Measurements from ENCODE around the gene GBP2. TPM values are rescaled to one million over a fixed set of nuclear protein-coding genes. Genes with fewer than 3 reads are reported as not detected.
A peak's percentile ranks its signal among the peaks of the same experiment; 100 is the strongest.
"Not testable (repeated sequence)": the region's sequence is repeated elsewhere in the genome, so short reads cannot be mapped to it uniquely, and the experiment has no call there.

Gene GBP2
- total and polyA plus RNA-seq, 8 donors = 2.4 to 19.5 (median 7.8) TPM

DNA sequence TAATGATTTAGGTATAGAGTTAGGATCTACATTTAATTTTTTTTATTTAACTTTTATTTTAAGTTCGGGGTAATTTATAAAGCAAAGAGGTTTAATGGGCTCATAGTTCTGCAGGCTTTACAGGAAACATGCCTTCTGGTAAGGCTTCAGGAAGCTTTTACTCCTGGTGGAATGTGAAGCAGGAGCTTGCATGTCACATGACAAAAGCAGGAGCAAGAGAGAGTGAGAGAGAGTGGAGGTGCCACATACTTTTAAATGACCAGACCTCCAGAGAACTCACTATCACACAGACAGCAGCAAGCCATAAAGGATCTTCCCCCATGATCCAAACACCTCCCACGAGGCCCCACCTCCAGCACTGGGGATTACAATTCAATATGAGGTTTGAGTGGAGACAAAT is 17.6 kb upstream of the GBP2 start:
- H3K27ac ChIP-seq = no peak overlapping the region
- no peak overlapping the region for H3K4me3 ChIP-seq
- no peaks in the 10 kb centered on the region for H3K4me1 ChIP-seq
- FAIRE-seq (no peak), ATAC-seq (no peak), DNase-seq (no peak)
- intact Hi-C loops (cut with DNase I) = no loop called here
- H3K9me3 ChIP-seq = no peaks in the 10 kb centered on the region
- TF ChIP-seq, protein P1, sequence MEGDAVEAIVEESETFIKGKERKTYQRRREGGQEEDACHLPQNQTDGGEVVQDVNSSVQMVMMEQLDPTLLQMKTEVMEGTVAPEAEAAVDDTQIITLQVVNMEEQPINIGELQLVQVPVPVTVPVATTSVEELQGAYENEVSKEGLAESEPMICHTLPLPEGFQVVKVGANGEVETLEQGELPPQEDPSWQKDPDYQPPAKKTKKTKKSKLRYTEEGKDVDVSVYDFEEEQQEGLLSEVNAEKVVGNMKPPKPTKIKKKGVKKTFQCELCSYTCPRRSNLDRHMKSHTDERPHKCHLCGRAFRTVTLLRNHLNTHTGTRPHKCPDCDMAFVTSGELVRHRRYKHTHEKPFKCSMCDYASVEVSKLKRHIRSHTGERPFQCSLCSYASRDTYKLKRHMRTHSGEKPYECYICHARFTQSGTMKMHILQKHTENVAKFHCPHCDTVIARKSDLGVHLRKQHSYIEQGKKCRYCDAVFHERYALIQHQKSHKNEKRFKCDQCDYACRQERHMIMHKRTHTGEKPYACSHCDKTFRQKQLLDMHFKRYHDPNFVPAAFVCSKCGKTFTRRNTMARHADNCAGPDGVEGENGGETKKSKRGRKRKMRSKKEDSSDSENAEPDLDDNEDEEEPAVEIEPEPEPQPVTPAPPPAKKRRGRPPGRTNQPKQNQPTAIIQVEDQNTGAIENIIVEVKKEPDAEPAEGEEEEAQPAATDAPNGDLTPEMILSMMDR (IDR thresholded peaks at IDR 0.05) = no peak
- no peaks in the 10 kb centered on the region for H3K36me3 ChIP-seq
- WGBS, 2 donors = 58 to 73% methylated on average over 2 of the region's 2 CpGs
- H3K27me3 ChIP-seq = no peaks in the 10 kb centered on the region

DNA sequence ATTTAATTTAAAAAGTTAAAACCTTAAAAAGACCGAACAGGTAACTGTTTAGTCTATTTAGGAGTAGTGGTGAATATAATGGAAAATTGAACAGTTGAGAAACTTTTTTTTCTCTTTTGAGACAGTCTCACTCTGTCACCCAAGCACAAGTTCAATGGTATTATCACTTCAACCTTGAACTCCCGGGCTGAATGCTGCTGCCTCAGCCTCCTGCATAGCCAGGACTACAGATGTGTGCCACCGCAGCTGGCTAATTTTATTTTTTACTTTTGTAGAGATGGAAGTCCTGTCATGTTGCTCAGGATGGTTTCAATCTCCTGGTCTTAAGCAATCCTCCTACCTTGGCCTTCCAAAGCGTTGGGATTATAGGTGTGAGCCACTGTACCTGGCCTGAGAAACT is 16.2 kb upstream of the GBP2 start:
- intact Hi-C loops (cut with DNase I) = no loop called here
- no peak for FAIRE-seq
- H3K9me3 ChIP-seq = no peaks in the 10 kb centered on the region
- H3K4me1 ChIP-seq = no peaks in the 10 kb centered on the region
- TF ChIP-seq, protein P1 (IDR thresholded peaks at IDR 0.05) = no peak
- no peak for ATAC-seq
- no peak for DNase-seq
- no peaks in the 10 kb centered on the region for H3K27me3 ChIP-seq
- no peak overlapping the region for H3K4me3 ChIP-seq
- no peak overlapping the region for H3K27ac ChIP-seq
- no peaks in the 10 kb centered on the region for H3K36me3 ChIP-seq
- 64 to 76% methylated on average over 4 of the region's 4 CpGs for WGBS, 2 donors

DNA sequence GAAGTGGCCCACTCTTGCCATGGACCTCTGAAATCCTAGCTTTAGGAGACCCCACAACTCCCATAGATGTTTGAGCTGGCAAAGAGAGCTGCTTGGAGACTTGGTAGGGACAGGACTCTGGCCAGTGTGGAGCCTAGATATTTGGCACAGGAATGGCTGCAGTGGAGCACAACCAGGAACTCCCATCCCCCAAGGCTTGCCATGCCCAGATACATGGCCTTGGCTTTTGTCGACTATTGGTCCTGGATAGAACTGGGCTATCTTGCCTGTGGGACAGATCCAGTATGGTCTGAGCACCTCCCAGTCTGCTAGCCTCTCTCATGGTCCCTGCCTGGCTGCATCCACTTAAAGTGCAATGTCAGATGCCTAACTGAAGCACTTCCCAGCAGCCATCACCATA is 7.8 kb upstream of the GBP2 start:
- no peaks in the 10 kb centered on the region for H3K36me3 ChIP-seq
- no peak overlapping the region for H3K27ac ChIP-seq
- H3K27me3 ChIP-seq = no peaks in the 10 kb centered on the region
- H3K4me3 ChIP-seq = no peak overlapping the region
- WGBS, 2 donors = 40 to 45% methylated on average over 1 of the region's 1 CpG
- peaks cover 0 to 7% (median 5%) of the 10 kb centered on the region in 3 donors for H3K4me1 ChIP-seq
- DNase-seq = no peak
- FAIRE-seq = no peak
- intact Hi-C loops (cut with DNase I) = no loop called here
- TF ChIP-seq, protein P1 (IDR thresholded peaks at IDR 0.05) = no peak
- no peaks in the 10 kb centered on the region for H3K9me3 ChIP-seq
- ATAC-seq = no peak

DNA sequence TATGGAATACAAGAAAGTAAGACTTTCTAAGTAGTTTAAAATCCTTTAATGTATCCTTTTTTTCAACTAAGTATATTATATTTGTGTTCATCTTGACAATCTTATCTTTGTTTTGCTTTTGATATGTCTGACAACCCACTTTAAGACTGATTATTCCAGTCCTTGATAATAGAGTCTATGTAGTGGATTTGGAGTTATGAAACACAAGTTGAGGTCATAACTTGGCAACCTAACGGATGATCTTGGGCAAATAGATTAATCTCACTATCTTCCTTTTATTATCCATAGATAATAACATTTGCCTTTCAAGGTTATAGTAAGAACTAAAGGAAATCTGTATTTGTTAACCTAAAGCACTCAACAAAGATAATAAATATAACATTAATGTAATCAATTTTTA is 4.8 kb upstream of the GBP2 start:
- ATAC-seq (no peak), DNase-seq (no peak), FAIRE-seq (no peak)
- H3K36me3 ChIP-seq = no peaks in the 10 kb centered on the region
- no peak overlapping the region for H3K27ac ChIP-seq
- 13 to 29% methylated on average over 1 of the region's 1 CpG for WGBS, 2 donors
- TF ChIP-seq, protein P1 (IDR thresholded peaks at IDR 0.05) = no peak
- H3K27me3 ChIP-seq = no peaks in the 10 kb centered on the region
- H3K4me1 ChIP-seq = peaks cover 0 to 7% (median 5%) of the 10 kb centered on the region in 3 donors
- intact Hi-C loops (cut with DNase I) = no loop called here
- no peaks in the 10 kb centered on the region for H3K9me3 ChIP-seq
- no peak overlapping the region for H3K4me3 ChIP-seq

DNA sequence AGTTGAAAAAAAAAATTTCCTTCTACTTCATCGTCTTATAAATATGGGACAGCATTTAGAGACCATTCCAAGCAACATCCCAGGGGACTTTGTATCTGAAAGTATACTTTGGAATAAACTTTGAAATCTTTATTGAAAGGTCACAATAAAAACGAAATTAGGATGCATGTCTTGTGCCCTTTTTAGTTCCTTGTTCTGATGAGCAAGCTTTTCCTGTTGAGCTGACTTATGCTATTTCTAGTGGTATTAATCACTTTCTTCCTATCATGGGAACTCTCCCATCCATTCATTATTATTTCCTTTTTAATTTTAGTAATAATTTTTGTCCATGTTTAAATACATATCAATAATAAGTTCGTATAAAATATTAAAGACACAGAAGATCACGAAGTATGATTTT is 4.0 kb upstream of the GBP2 start:
- peak overlapping the region in 1 of 4 donors; percentile 81 for H3K27ac ChIP-seq
- no peak for DNase-seq
- TF ChIP-seq, protein P1 (IDR thresholded peaks at IDR 0.05) = no peak
- peaks cover 0 to 9% (median 7%) of the 10 kb centered on the region in 3 donors for H3K4me1 ChIP-seq
- no peak for ATAC-seq
- H3K27me3 ChIP-seq = no peaks in the 10 kb centered on the region
- no peaks in the 10 kb centered on the region for H3K36me3 ChIP-seq
- no peak for FAIRE-seq
- intact Hi-C loops (cut with DNase I) = no loop called here
- no peak overlapping the region for H3K4me3 ChIP-seq
- H3K9me3 ChIP-seq = no peaks in the 10 kb centered on the region
- whole genome bisulfite sequencing, 2 donors = 72 to 76% methylated on average over 4 of the region's 4 CpGs

DNA sequence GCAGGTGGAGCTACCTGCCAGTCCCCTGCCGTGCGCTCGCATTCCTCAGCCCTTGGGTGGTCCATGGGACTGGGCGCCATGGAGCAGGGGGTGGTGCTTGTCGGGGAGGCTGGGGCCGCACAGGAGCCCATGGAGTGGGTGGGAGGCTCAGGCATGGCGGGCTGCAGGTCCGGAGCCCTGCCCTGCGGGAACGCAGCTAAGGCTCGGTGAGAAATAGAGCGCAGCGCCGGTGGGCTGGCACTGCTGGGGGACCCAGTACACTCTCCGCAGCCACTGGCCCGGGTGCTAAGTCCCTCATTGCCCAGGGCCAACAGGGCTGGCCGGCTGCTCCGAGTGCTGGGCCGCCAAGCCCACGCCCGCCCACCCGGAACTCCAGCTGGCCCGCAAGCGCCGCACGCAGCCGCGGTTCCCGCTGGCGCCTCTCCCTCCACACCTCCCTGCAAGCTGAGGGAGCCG is 2.1 kb upstream of the GBP2 start:
- H3K4me1 ChIP-seq = peaks cover 0 to 17% (median 7%) of the 10 kb centered on the region in 3 donors
- FAIRE-seq; H3K9me3 ChIP-seq; H3K4me3 ChIP-seq; intact Hi-C loops (cut with DNase I); H3K27me3 ChIP-seq; ATAC-seq; H3K36me3 ChIP-seq: not testable (repeated sequence)
- H3K27ac ChIP-seq = peak overlapping the region in 2 of 4 donors; percentile 77 to 81
- DNase-seq = peak in 2 of 6 donors; percentile 17 to 62
- 95 to 96% methylated on average over 31 of the region's 31 CpGs for WGBS, 2 donors

DNA sequence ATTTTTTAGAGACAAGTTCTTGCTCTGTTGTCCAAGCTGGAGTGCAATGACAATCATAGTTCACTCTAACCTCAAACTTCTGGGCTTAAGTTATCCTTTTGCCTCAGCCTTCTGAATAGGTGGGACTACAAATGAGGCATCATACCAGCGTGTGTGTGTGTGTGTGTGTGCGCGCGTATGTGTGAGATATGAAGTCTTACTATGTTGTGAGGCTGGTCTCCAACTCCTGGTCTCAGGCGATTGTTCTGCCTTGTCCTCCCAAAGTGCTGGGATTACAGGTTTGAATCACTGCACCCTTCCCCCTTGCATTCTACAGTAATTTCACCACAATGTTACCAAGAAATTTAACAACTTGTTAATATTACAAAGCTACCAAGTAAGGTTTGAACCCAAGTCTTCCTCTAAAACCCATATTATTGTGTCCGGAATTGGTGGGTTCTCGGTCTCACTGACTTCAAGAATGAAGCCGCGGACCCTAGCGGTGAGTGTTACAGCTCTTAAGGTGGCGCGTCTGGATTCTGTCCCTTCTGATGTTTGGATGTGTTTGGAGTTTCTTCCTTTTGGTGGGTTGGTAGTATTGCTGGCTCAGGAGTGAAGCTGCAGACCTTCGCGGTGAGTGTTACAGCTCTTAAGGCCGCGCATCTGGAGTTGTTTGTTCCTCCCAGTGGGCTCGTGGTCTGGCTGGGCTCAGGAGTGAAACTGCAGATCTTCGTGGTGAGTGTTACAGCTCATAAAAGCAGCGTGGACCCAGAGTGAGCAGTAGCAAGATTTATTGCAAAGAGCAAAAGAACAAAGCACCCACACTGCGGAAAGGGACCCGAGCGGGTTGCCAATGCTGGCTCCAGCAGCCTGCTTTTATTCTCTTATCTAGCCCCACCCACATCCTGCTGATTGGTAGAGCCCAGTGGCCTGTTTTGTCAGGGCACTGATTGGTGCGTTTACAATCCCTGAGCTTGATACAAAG is 970 bp upstream of the GBP2 start:
- H3K9me3 ChIP-seq; DNase-seq; H3K36me3 ChIP-seq; ATAC-seq; FAIRE-seq; H3K4me3 ChIP-seq; H3K27me3 ChIP-seq; intact Hi-C loops (cut with DNase I): not testable (repeated sequence)
- H3K27ac ChIP-seq = peak overlapping the region in 2 of 4 donors; percentile 53 to 80
- WGBS, 2 donors = 86 to 90% methylated on average over 23 of the region's 23 CpGs
- H3K4me1 ChIP-seq = peaks cover 0 to 17% (median 7%) of the 10 kb centered on the region in 3 donors
